SK-N-MC (cell line): Measurements from ENCODE around the gene FZD1.

Experiments used
- DNase-seq: peaks from one replicate; pipeline ENCODE4 v3.0.0-alpha.2; 2011; ENCODE audit warnings: low read depth, low spot score
- H3K27ac ChIP-seq: fragments of 200-600 bp; sonication (generic); 2 replicates; pipeline ENCODE4 v1.5.1; 2016; ENCODE audit warnings: mixed run types
- H3K36me3 ChIP-seq: fragments of 200-600 bp; sonication (generic); 2 replicates; pipeline ENCODE4 v1.6.1; 2017; ENCODE audit warnings: antibody characterized with exemption, low read length, mixed read lengths; ENCODE audit not compliant: insufficient read depth
- H3K4me3 ChIP-seq: fragments of 200-600 bp; sonication (generic); 2 replicates; pipeline ENCODE4 v1.5.1; 2016
- H3K9ac ChIP-seq: fragments of 200-600 bp; sonication (generic); 2 replicates; pipeline ENCODE4 v1.8.0; 2017; ENCODE audit warnings: mixed run types, mixed read lengths; ENCODE audit not compliant: insufficient read length
- H3K9me3 ChIP-seq: fragments of 200-600 bp; sonication (generic); 2 replicates; pipeline ENCODE4 v1.6.1; 2017; ENCODE audit warnings: low read depth, mild to moderate bottlenecking, antibody characterized with exemption, low read length, moderate library complexity, mixed read lengths
- EZH2 ChIP-seq: fragments of 200-600 bp; sonication (generic); IDR thresholded peaks from one replicate; pipeline ENCODE4 v1.6.1; 2017; ENCODE audit warnings: antibody characterized with exemption
- FOXP2 ChIP-seq: optimal IDR thresholded peaks from 2 replicates; pipeline ENCODE3; 2011; ENCODE audit warnings: mild to moderate bottlenecking, moderate library complexity; ENCODE audit not compliant: insufficient read depth; ENCODE audit errors: extremely low read length, control extremely low read depth
- POLR2AphosphoS5 ChIP-seq: IDR thresholded peaks from 2 replicates; pipeline ENCODE4 v1.6.1; 2012; ENCODE audit warnings: mild to moderate bottlenecking, low read depth, low read length, borderline replicate concordance

Gene FZD1

GRCh38 chr7:91314591-91315323, 50.5 kb downstream of the FZD1 start:
- Histone ChIP-seq H3K36me3 (no peaks in the 10 kb centered on the region), H3K27ac (no peak overlapping the region), H3K4me3 (no peak overlapping the region), H3K9ac (no peak overlapping the region), H3K9me3 (no peaks in the 10 kb centered on the region)
- no peak for DNase-seq
- TF ChIP-seq FOXP2: no peak
- TF ChIP-seq EZH2: no peak
- no peak for TF ChIP-seq POLR2AphosphoS5

- Histone ChIP-seq H3K27ac (no peak overlapping the region), H3K4me3 (no peak overlapping the region), H3K9ac (no peak overlapping the region), H3K36me3 (no peaks in the 10 kb centered on the region), H3K9me3 (no peaks in the 10 kb centered on the region)
- TF ChIP-seq POLR2AphosphoS5 (no peak), EZH2 (no peak), FOXP2 (no peak)
- no peak for DNase-seq
Measured at GRCh38 chr7:91316426-91316825, 52.2 kb downstream of the FZD1 start.

GRCh38 chr7:91319351-91319750, 55.1 kb downstream of the FZD1 start:
- H3K4me3 ChIP-seq: no peak overlapping the region
- H3K9ac ChIP-seq: no peak overlapping the region
- no peak for DNase-seq
- H3K27ac ChIP-seq: no peak overlapping the region
- TF ChIP-seq EZH2 (no peak), FOXP2 (no peak)
- H3K36me3 ChIP-seq: no peaks in the 10 kb centered on the region
- H3K9me3 ChIP-seq: no peaks in the 10 kb centered on the region

GRCh38 chr7:91320366-91321078, 56.3 kb downstream of the FZD1 start:
- Histone ChIP-seq H3K4me3 (no peak overlapping the region), H3K36me3 (no peaks in the 10 kb centered on the region), H3K9ac (no peak overlapping the region), H3K9me3 (no peaks in the 10 kb centered on the region), H3K27ac (no peak overlapping the region)
- DNase-seq: no peak
- TF ChIP-seq FOXP2 (no peak), POLR2AphosphoS5 (no peak)
